Measurements from ENCODE around the gene HK1.

DNA sequence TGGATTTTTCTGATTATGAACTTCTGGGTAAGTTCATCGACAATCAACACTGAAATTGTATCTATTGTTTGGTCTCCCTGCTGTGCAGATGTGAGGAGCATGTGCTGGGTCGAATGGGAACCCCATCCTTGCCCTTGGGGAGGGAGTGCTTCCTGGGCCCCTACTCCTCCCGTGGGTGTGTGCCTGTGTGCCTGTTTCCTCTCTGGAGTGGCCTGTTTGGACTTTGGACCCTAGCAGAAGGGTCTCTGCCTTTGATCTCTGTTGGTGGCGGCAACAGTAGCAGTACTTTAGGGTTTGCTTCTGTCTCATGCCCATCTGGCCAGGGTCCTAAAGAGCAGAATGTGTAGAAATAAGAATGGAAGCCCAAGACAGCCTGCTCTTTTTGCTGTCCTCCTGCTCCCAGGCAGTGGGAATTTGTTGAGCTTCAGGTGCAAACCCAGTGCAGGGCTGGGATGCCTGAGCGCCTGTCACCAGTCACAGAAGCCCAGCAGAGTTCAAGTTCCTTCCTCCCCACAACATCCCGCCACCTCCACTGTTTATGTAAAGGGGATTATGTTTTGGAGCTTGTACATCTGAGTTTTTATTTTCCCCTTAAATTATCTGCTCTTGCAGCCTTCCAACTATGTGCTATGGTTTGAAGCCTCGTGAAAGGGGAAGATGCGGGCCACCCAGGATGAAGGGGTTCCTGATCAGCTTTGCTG, 139.9 kb downstream of the HK1 start:
- TF ChIP-seq, protein P1, sequence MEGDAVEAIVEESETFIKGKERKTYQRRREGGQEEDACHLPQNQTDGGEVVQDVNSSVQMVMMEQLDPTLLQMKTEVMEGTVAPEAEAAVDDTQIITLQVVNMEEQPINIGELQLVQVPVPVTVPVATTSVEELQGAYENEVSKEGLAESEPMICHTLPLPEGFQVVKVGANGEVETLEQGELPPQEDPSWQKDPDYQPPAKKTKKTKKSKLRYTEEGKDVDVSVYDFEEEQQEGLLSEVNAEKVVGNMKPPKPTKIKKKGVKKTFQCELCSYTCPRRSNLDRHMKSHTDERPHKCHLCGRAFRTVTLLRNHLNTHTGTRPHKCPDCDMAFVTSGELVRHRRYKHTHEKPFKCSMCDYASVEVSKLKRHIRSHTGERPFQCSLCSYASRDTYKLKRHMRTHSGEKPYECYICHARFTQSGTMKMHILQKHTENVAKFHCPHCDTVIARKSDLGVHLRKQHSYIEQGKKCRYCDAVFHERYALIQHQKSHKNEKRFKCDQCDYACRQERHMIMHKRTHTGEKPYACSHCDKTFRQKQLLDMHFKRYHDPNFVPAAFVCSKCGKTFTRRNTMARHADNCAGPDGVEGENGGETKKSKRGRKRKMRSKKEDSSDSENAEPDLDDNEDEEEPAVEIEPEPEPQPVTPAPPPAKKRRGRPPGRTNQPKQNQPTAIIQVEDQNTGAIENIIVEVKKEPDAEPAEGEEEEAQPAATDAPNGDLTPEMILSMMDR (IDR thresholded peaks at IDR 0.05) = no peak
- TF ChIP-seq POLR2A (IDR thresholded peaks at IDR 0.05) = no peak
